H1 (cell line): Measurements from ENCODE around the gene GSDME. TPM values are rescaled to one million over a fixed set of nuclear protein-coding genes. Genes with fewer than 3 reads are reported as not detected.
A peak's percentile ranks its signal among the peaks of the same experiment; 100 is the strongest.

Experiments
- EZH2 ChIP-seq: fragments of 200-600 bp; sonication (generic); IDR thresholded peaks from 2 replicates; pipeline ENCODE4 v1.7.1; 2012; ENCODE audit warnings: low read depth, mild to moderate bottlenecking, moderate library complexity, low read length, inconsistent platforms; ENCODE audit not compliant: severe bottlenecking
- FOSL1 ChIP-seq: IDR thresholded peaks from 2 replicates; pipeline ENCODE4 v1.6.1; 2011; ENCODE audit warnings: mild to moderate bottlenecking, low read depth, low read length, moderate library complexity; ENCODE audit not compliant: insufficient read depth
- POLR2A ChIP-seq, 2 experiments: IDR thresholded peaks; 1 replicate in 1 of 2; 2 replicates in 1 of 2; pipeline ENCODE4 v1.6.1; 2011; ENCODE audit warnings: low read depth in 2 of 2, low read length in 2 of 2, mild to moderate bottlenecking in 2 of 2; ENCODE audit errors: control extremely low read depth in 1 of 2
- RAD21 ChIP-seq, 2 experiments: IDR thresholded peaks in 1 of 2; conservative IDR thresholded peaks in 1 of 2; 2 replicates each; pipeline ENCODE4 v1.6.1; 2011; ENCODE audit warnings: low read depth in 2 of 2, low read length in 2 of 2, improper control_type of control experiment in 1 of 2, inconsistent platforms in 1 of 2, mild to moderate bottlenecking in 1 of 2, moderate library complexity in 1 of 2
- polyA plus RNA-seq, 7 experiments: library from polyadenylated mRNA; depleted of rRNA in 3 of 7; stranded (reverse) in 5 of 7; unstranded in 2 of 7; fragments of >200 nt in 5 of 7; fragments of 200-250 nt in 2 of 7; gene quantifications; 1 replicate in 5 of 7; 2 replicates in 1 of 7; 4 replicates in 1 of 7; pipeline versions ENCODE4 v1.2.1 to v1.2.3, GENCODE V29; 2011 to 2013; ENCODE audit warnings: missing spikeins in 2 of 7, mixed read lengths in 2 of 7
- total RNA-seq: library from RNA; stranded (reverse); fragmentation: NEBNext Ultra II Directional; extraction: Animal tissue kit (Norgen Biotek cat#: 25700); gene quantifications from 2 replicates; pipeline ENCODE4 v1.2.1, GENCODE V29; 2021

The GSDME gene
- total and polyA plus RNA-seq, 2 of the 8 experiments (the other 6 are each of a cell fraction or from before 2014, with no cell fraction given): 5.4 to 7.6 TPM

- TF ChIP-seq RAD21 (IDR thresholded peaks at IDR 0.05 in 1 of 2, conservative IDR thresholded peaks at IDR 0.05 in 1 of 2; ENCODE audit: low read depth in 2 of 2, low read length in 2 of 2) (no peak), POLR2A (IDR thresholded peaks at IDR 0.05; ENCODE audit: control extremely low read depth in 1 of 2, low read depth in 2 of 2, low read length in 2 of 2) (no peak), EZH2 (peak; percentile 76), FOSL1 (no peak)
These were observed at the start of gene GSDME (continued) for GRCh38 chr7:24757353-24758275.
